ENCODE data around the gene CUL4B.
"Not testable (repeated sequence)": the region's sequence is repeated elsewhere in the genome, so short reads cannot be mapped to it uniquely, and the experiment has no call there.

CUL4B gene

GRCh38 chrX:120560842-120561633 lies at the start of gene CUL4B:
Gene CUL4B, minus strand, starts transcription at chrX:120560962. Its CDS starts 324 bp downstream, at chrX:120560638.
- DNase-seq = peak; percentile 84 to 86

- no peak for DNase-seq
These were observed 43.6 kb upstream of the CUL4B start for GRCh38 chrX:120604361-120604782.

GRCh38 chrX:120603707-120604360 lies 43.1 kb upstream of the CUL4B start, which contains the start of gene MCTS1:
Gene MCTS1, plus strand, starts transcription at chrX:120604101. Its CDS starts 136 bp downstream, at chrX:120604237.
- peak; percentile 58 to 60 for DNase-seq

GRCh38 chrX:120585702-120586101 lies 24.9 kb upstream of the CUL4B start:
- DNase-seq = no peak

- no peak for DNase-seq
These were observed 14.8 kb upstream of the CUL4B start for GRCh38 chrX:120575379-120576114.

GRCh38 chrX:120573806-120574205 lies 13.0 kb upstream of the CUL4B start:
- DNase-seq = not testable (repeated sequence)

GRCh38 chrX:120570011-120570600 lies 9.3 kb upstream of the CUL4B start:
- no peak for DNase-seq

GRCh38 chrX:120568609-120569008 lies 7.8 kb upstream of the CUL4B start:
- no peak for DNase-seq

- no peak for DNase-seq
These were observed 7.3 kb upstream of the CUL4B start for GRCh38 chrX:120568035-120568434.

GRCh38 chrX:120566817-120567216 lies 6.1 kb upstream of the CUL4B start:
- DNase-seq = no peak

- no peak for DNase-seq
These were observed 4.2 kb upstream of the CUL4B start for GRCh38 chrX:120564925-120565324.

- DNase-seq = no peak
These were observed 1.8 kb upstream of the CUL4B start for GRCh38 chrX:120562569-120562926.

GRCh38 chrX:120561634-120562568 lies 1.1 kb upstream of the CUL4B start:
- no peak for DNase-seq

- DNase-seq = peak; percentile 49 to 51
These were observed 339 bp downstream of the CUL4B start for GRCh38 chrX:120560405-120560841.

- no peak for DNase-seq
These were observed 958 bp downstream of the CUL4B start for GRCh38 chrX:120559804-120560203.

- no peak for DNase-seq
These were observed 4.5 kb downstream of the CUL4B start for GRCh38 chrX:120556251-120556650.

GRCh38 chrX:120549483-120550452 lies 11.0 kb downstream of the CUL4B start:
- no peak for DNase-seq

GRCh38 chrX:120536061-120536460 lies 24.7 kb downstream of the CUL4B start:
- DNase-seq = peak in 1 of 2 donors; percentile 0

GRCh38 chrX:120534413-120535205 lies 26.2 kb downstream of the CUL4B start:
- DNase-seq = no peak

- DNase-seq = no peak
These were observed 37.9 kb downstream of the CUL4B start for GRCh38 chrX:120522820-120523219.

Data from hippocampal formation (tissue), 2 donors.